ENCODE data around the gene SLC22A8. TPM values are rescaled to one million over a fixed set of nuclear protein-coding genes. Genes with fewer than 3 reads are reported as not detected.
A peak's percentile ranks its signal among the peaks of the same experiment; 100 is the strongest.
"Not testable (repeated sequence)": the region's sequence is repeated elsewhere in the genome, so short reads cannot be mapped to it uniquely, and the experiment has no call there.

The SLC22A8 gene
- 10 to 100 TPM; 13.3 to 95.5 TPM for total RNA-seq
- polyA plus RNA-seq (ENCODE audit: insufficient read length in 2 of 2): 10 to 100 TPM in 1 of 2 donors, under 1 TPM in 1; 0.46 to 44.7 TPM
- long read RNA-seq, donor 1, partial matches to known transcripts: 0 of 2 reads
- long read RNA-seq, donor 1, other reads (novel, unspliced or antisense): 0 of 2 reads
- long read RNA-seq, donor 2: 0 reads
- long read RNA-seq, donor 3: 0 reads
- long read RNA-seq, donor 4: 0 reads

GRCh38 chr11:63015521-63016215 lies at the start of gene SLC22A8:
Gene SLC22A8 (minus strand): TSS chr11:63015841. CDS start chr11:63014958, 883 bp downstream.
- Histone ChIP-seq H3K4me3 (ENCODE audit: low read depth, low read length) (no peak within 1 kb of the TSS), H3K27me3 (ENCODE audit: control insufficient read depth, insufficient read depth, low read length) (no peaks in the 10 kb centered on the region), H3K36me3 (ENCODE audit: control insufficient read depth, insufficient read depth, low read length) (no peaks in the 10 kb centered on the region), H3K9me3 (ENCODE audit: control insufficient read depth, insufficient read depth, low read length) (no peaks in the 10 kb centered on the region), H3K4me1 (ENCODE audit: control insufficient read depth, insufficient read depth, low read length) (peaks cover 38% of the 10 kb centered on the region), H3K27ac (ENCODE audit: low read depth, low read length) (peak within 1 kb of the TSS; percentile 19)
- 39% methylated on average over 18 of the region's 18 CpGs for WGBS (ENCODE audit: insufficient coverage)
- peak in 1 of 6 donors; percentile 55 for DNase-seq (ENCODE audit: low read depth in 4 of 6, low spot score in 6 of 6)

GRCh38 chr11:63046203-63046602 lies 30.6 kb upstream of the SLC22A8 start:
- H3K4me1 ChIP-seq (ENCODE audit: control insufficient read depth, insufficient read depth, low read length); DNase-seq (ENCODE audit: low read depth in 4 of 6, low spot score in 6 of 6); H3K36me3 ChIP-seq (ENCODE audit: control insufficient read depth, insufficient read depth, low read length); H3K27me3 ChIP-seq (ENCODE audit: control insufficient read depth, insufficient read depth, low read length); H3K4me3 ChIP-seq (ENCODE audit: low read depth, low read length); H3K9me3 ChIP-seq (ENCODE audit: control insufficient read depth, insufficient read depth, low read length); H3K27ac ChIP-seq (ENCODE audit: low read depth, low read length): not testable (repeated sequence)
- no CpG with 5 or more reads among the region's 1 CpG for WGBS (ENCODE audit: insufficient coverage)

GRCh38 chr11:63042596-63042995 lies 27.0 kb upstream of the SLC22A8 start:
- Histone ChIP-seq H3K27ac (ENCODE audit: low read depth, low read length) (no peak overlapping the region), H3K4me1 (ENCODE audit: control insufficient read depth, insufficient read depth, low read length) (no peaks in the 10 kb centered on the region), H3K9me3 (ENCODE audit: control insufficient read depth, insufficient read depth, low read length) (no peaks in the 10 kb centered on the region), H3K36me3 (ENCODE audit: control insufficient read depth, insufficient read depth, low read length) (no peaks in the 10 kb centered on the region), H3K27me3 (ENCODE audit: control insufficient read depth, insufficient read depth, low read length) (no peaks in the 10 kb centered on the region), H3K4me3 (ENCODE audit: low read depth, low read length) (no peak overlapping the region)
- DNase-seq (ENCODE audit: low read depth in 4 of 6, low spot score in 6 of 6): no peak
- 95% methylated on average over 3 of the region's 3 CpGs for WGBS (ENCODE audit: insufficient coverage)

GRCh38 chr11:63032457-63032856 lies 16.8 kb upstream of the SLC22A8 start:
- Histone ChIP-seq H3K27me3 (ENCODE audit: control insufficient read depth, insufficient read depth, low read length) (no peaks in the 10 kb centered on the region), H3K9me3 (ENCODE audit: control insufficient read depth, insufficient read depth, low read length) (no peaks in the 10 kb centered on the region), H3K4me1 (ENCODE audit: control insufficient read depth, insufficient read depth, low read length) (no peaks in the 10 kb centered on the region), H3K4me3 (ENCODE audit: low read depth, low read length) (no peak overlapping the region), H3K27ac (ENCODE audit: low read depth, low read length) (no peak overlapping the region), H3K36me3 (ENCODE audit: control insufficient read depth, insufficient read depth, low read length) (no peaks in the 10 kb centered on the region)
- 88% methylated on average over 4 of the region's 4 CpGs for WGBS (ENCODE audit: insufficient coverage)
- no peak for DNase-seq (ENCODE audit: low read depth in 4 of 6, low spot score in 6 of 6)

GRCh38 chr11:63023841-63024648 lies 8.4 kb upstream of the SLC22A8 start:
- Histone ChIP-seq H3K27me3 (ENCODE audit: control insufficient read depth, insufficient read depth, low read length) (no peaks in the 10 kb centered on the region), H3K9me3 (ENCODE audit: control insufficient read depth, insufficient read depth, low read length) (no peaks in the 10 kb centered on the region), H3K4me1 (ENCODE audit: control insufficient read depth, insufficient read depth, low read length) (peaks cover 32% of the 10 kb centered on the region), H3K4me3 (ENCODE audit: low read depth, low read length) (no peak overlapping the region), H3K36me3 (ENCODE audit: control insufficient read depth, insufficient read depth, low read length) (no peaks in the 10 kb centered on the region), H3K27ac (ENCODE audit: low read depth, low read length) (peak overlapping the region; percentile 63)
- DNase-seq (ENCODE audit: low read depth in 4 of 6, low spot score in 6 of 6): peak; percentile 62 to 96 (median 82)
- WGBS (ENCODE audit: insufficient coverage): 11% methylated on average over 12 of the region's 19 CpGs

GRCh38 chr11:63023222-63023814 lies 7.7 kb upstream of the SLC22A8 start:
- DNase-seq (ENCODE audit: low read depth in 4 of 6, low spot score in 6 of 6): peak in 2 of 6 donors; percentile 42 to 81

GRCh38 chr11:63022441-63022840 lies 6.8 kb upstream of the SLC22A8 start:
- Histone ChIP-seq H3K4me3 (ENCODE audit: low read depth, low read length) (no peak overlapping the region), H3K36me3 (ENCODE audit: control insufficient read depth, insufficient read depth, low read length) (no peaks in the 10 kb centered on the region), H3K27ac (ENCODE audit: low read depth, low read length) (no peak overlapping the region), H3K27me3 (ENCODE audit: control insufficient read depth, insufficient read depth, low read length) (no peaks in the 10 kb centered on the region), H3K4me1 (ENCODE audit: control insufficient read depth, insufficient read depth, low read length) (peaks cover 38% of the 10 kb centered on the region), H3K9me3 (ENCODE audit: control insufficient read depth, insufficient read depth, low read length) (no peaks in the 10 kb centered on the region)
- 86% methylated on average over 5 of the region's 6 CpGs for WGBS (ENCODE audit: insufficient coverage)
- DNase-seq (ENCODE audit: low read depth in 4 of 6, low spot score in 6 of 6): peak in 1 of 6 donors; percentile 48

More at GRCh38 chr11:63023222-63023814, 7.7 kb upstream of the SLC22A8 start:
- peak overlapping the region; percentile 63 for H3K27ac ChIP-seq (ENCODE audit: low read depth, low read length)
- no peaks in the 10 kb centered on the region for H3K27me3 ChIP-seq (ENCODE audit: control insufficient read depth, insufficient read depth, low read length)
- WGBS (ENCODE audit: insufficient coverage): 56% methylated on average over 11 of the region's 11 CpGs
- H3K4me1 ChIP-seq (ENCODE audit: control insufficient read depth, insufficient read depth, low read length): peaks cover 32% of the 10 kb centered on the region
- H3K4me3 ChIP-seq (ENCODE audit: low read depth, low read length): no peak overlapping the region
- no peaks in the 10 kb centered on the region for H3K9me3 ChIP-seq (ENCODE audit: control insufficient read depth, insufficient read depth, low read length)
- no peaks in the 10 kb centered on the region for H3K36me3 ChIP-seq (ENCODE audit: control insufficient read depth, insufficient read depth, low read length)

- no peak overlapping the region for H3K27ac ChIP-seq (ENCODE audit: low read depth, low read length)
- whole genome bisulfite sequencing (ENCODE audit: insufficient coverage): 28% methylated on average over 24 of the region's 24 CpGs
- H3K9me3 ChIP-seq (ENCODE audit: control insufficient read depth, insufficient read depth, low read length): no peaks in the 10 kb centered on the region
- H3K4me1 ChIP-seq (ENCODE audit: control insufficient read depth, insufficient read depth, low read length): peaks cover 53% of the 10 kb centered on the region
- H3K4me3 ChIP-seq (ENCODE audit: low read depth, low read length): no peak overlapping the region
- DNase-seq (ENCODE audit: low read depth in 4 of 6, low spot score in 6 of 6): peak in 1 of 6 donors; percentile 50
- no peaks in the 10 kb centered on the region for H3K36me3 ChIP-seq (ENCODE audit: control insufficient read depth, insufficient read depth, low read length)
- H3K27me3 ChIP-seq (ENCODE audit: control insufficient read depth, insufficient read depth, low read length): no peaks in the 10 kb centered on the region
These were observed 5.1 kb upstream of the SLC22A8 start for GRCh38 chr11:63020671-63021291.

- Histone ChIP-seq H3K4me1 (ENCODE audit: control insufficient read depth, insufficient read depth, low read length) (peaks cover 60% of the 10 kb centered on the region), H3K27me3 (ENCODE audit: control insufficient read depth, insufficient read depth, low read length) (no peaks in the 10 kb centered on the region), H3K4me3 (ENCODE audit: low read depth, low read length) (no peak overlapping the region), H3K36me3 (ENCODE audit: control insufficient read depth, insufficient read depth, low read length) (no peaks in the 10 kb centered on the region), H3K9me3 (ENCODE audit: control insufficient read depth, insufficient read depth, low read length) (no peaks in the 10 kb centered on the region), H3K27ac (ENCODE audit: low read depth, low read length) (no peak overlapping the region)
- 82% methylated on average over 5 of the region's 5 CpGs for WGBS (ENCODE audit: insufficient coverage)
- DNase-seq (ENCODE audit: low read depth in 4 of 6, low spot score in 6 of 6): no peak
These were observed 3.9 kb upstream of the SLC22A8 start for GRCh38 chr11:63019506-63019905.

All from spinal cord (tissue), 10 donors.